ENCODE measurements around the gene KIRREL1.

DNA sequence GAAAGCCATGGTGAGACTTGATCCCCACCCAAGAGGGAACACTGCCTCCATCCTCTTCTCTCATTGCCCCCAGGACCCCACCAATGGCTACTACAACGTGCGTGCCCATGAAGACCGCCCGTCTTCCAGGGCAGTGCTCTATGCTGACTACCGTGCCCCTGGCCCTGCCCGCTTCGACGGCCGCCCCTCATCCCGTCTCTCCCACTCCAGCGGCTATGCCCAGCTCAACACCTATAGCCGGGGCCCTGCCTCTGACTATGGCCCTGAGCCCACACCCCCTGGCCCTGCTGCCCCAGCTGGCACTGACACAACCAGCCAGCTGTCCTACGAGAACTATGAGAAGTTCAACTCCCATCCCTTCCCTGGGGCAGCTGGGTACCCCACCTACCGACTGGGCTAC lies 101.1 kb downstream of the KIRREL1 start:
- TF ChIP-seq, protein P1, sequence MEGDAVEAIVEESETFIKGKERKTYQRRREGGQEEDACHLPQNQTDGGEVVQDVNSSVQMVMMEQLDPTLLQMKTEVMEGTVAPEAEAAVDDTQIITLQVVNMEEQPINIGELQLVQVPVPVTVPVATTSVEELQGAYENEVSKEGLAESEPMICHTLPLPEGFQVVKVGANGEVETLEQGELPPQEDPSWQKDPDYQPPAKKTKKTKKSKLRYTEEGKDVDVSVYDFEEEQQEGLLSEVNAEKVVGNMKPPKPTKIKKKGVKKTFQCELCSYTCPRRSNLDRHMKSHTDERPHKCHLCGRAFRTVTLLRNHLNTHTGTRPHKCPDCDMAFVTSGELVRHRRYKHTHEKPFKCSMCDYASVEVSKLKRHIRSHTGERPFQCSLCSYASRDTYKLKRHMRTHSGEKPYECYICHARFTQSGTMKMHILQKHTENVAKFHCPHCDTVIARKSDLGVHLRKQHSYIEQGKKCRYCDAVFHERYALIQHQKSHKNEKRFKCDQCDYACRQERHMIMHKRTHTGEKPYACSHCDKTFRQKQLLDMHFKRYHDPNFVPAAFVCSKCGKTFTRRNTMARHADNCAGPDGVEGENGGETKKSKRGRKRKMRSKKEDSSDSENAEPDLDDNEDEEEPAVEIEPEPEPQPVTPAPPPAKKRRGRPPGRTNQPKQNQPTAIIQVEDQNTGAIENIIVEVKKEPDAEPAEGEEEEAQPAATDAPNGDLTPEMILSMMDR (IDR thresholded peaks at IDR 0.05; ENCODE audit: poor library complexity, severe bottlenecking), result no peak
- TF ChIP-seq EZH2 (IDR thresholded peaks at IDR 0.05; ENCODE audit: borderline replicate concordance, insufficient read depth, low read length, poor library complexity, severe bottlenecking) (no peak), MXI1 (conservative IDR thresholded peaks at IDR 0.05; ENCODE audit: poor library complexity, severe bottlenecking) (no peak)
- TF ChIP-seq, protein P2, sequence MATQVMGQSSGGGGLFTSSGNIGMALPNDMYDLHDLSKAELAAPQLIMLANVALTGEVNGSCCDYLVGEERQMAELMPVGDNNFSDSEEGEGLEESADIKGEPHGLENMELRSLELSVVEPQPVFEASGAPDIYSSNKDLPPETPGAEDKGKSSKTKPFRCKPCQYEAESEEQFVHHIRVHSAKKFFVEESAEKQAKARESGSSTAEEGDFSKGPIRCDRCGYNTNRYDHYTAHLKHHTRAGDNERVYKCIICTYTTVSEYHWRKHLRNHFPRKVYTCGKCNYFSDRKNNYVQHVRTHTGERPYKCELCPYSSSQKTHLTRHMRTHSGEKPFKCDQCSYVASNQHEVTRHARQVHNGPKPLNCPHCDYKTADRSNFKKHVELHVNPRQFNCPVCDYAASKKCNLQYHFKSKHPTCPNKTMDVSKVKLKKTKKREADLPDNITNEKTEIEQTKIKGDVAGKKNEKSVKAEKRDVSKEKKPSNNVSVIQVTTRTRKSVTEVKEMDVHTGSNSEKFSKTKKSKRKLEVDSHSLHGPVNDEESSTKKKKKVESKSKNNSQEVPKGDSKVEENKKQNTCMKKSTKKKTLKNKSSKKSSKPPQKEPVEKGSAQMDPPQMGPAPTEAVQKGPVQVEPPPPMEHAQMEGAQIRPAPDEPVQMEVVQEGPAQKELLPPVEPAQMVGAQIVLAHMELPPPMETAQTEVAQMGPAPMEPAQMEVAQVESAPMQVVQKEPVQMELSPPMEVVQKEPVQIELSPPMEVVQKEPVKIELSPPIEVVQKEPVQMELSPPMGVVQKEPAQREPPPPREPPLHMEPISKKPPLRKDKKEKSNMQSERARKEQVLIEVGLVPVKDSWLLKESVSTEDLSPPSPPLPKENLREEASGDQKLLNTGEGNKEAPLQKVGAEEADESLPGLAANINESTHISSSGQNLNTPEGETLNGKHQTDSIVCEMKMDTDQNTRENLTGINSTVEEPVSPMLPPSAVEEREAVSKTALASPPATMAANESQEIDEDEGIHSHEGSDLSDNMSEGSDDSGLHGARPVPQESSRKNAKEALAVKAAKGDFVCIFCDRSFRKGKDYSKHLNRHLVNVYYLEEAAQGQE (IDR thresholded peaks at IDR 0.05; ENCODE audit: borderline replicate concordance), result no peak

Measured in neural cell (in vitro differentiated cells).